ENCODE results near the gene RBM20. TPM values are rescaled to one million over a fixed set of nuclear protein-coding genes. Genes with fewer than 3 reads are reported as not detected.

Gene RBM20
- total RNA-seq, 1 donor from 2014 or later: 1.0 TPM

DNA sequence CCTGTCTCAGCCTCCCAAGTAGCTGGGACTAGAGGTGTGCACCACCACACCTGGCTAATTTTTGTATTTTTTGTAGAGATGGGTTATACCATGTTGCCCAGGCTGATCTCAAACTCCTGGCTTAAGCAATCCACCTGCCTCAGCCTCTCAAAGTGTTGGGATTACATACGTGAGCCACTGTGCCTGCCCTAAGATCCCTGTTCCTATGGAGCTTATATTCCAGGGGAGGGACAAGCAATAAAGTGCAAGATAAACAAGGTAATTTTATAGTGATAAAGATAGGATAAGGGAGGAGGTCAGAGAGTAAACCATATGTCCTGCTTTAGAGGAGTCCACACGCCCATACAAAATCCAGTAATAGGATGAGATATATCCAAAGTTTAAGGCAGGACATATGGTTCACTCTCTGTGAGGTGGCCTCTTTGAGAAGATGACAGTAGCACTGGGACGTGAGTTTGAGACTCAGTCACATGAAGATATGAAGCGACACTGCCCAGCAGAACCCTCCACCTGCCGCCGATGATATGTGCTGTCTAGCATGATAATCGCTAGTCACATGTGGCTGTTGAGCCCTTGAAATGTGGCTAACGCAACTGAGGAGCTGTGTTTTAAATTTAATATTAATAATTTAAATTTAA lies 114.1 kb downstream of the RBM20 start:
- H3K9me3 Mint-ChIP-seq (ENCODE audit: unreplicated experiment): no peaks in the 10 kb centered on the region
- DNase-seq (ENCODE audit: low spot score): no peak
- H3K36me3 Mint-ChIP-seq (ENCODE audit: low read depth, unreplicated experiment): no peaks in the 10 kb centered on the region
- TF ChIP-seq, protein P1, sequence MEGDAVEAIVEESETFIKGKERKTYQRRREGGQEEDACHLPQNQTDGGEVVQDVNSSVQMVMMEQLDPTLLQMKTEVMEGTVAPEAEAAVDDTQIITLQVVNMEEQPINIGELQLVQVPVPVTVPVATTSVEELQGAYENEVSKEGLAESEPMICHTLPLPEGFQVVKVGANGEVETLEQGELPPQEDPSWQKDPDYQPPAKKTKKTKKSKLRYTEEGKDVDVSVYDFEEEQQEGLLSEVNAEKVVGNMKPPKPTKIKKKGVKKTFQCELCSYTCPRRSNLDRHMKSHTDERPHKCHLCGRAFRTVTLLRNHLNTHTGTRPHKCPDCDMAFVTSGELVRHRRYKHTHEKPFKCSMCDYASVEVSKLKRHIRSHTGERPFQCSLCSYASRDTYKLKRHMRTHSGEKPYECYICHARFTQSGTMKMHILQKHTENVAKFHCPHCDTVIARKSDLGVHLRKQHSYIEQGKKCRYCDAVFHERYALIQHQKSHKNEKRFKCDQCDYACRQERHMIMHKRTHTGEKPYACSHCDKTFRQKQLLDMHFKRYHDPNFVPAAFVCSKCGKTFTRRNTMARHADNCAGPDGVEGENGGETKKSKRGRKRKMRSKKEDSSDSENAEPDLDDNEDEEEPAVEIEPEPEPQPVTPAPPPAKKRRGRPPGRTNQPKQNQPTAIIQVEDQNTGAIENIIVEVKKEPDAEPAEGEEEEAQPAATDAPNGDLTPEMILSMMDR (IDR thresholded peaks at IDR 0.05; ENCODE audit: unreplicated experiment): no peak
- peak overlapping the region; percentile 87 for H3K27ac Mint-ChIP-seq (ENCODE audit: unreplicated experiment)
- peaks cover 19% of the 10 kb centered on the region for H3K4me1 Mint-ChIP-seq (ENCODE audit: unreplicated experiment)
- H3K27me3 Mint-ChIP-seq (ENCODE audit: unreplicated experiment): peaks cover 5% of the 10 kb centered on the region
- no peak overlapping the region for H3K4me3 Mint-ChIP-seq (ENCODE audit: unreplicated experiment)

DNA sequence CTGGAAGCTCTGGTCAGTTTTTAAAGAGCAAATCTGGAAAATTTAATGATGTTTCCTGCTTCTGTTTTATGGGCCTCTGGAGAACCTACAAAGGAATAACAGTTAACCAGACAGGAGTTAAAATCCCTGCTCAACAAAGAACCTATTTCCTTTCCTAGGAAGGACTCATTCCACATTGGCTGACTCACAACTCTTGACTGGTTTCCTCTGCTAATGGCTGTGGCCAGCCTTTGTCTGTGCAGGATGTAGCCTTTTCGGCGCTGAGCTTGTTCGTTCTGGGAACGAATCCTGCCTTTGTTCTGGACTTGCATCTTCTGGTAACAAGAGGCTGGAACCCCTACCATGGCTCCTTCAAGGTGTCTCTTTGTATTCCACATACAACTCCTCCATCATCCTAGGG lies 114.8 kb downstream of the RBM20 start:
- TF ChIP-seq, protein P1 (IDR thresholded peaks at IDR 0.05; ENCODE audit: unreplicated experiment): no peak
- peaks cover 5% of the 10 kb centered on the region for H3K27me3 Mint-ChIP-seq (ENCODE audit: unreplicated experiment)
- peak overlapping the region; percentile 87 for H3K27ac Mint-ChIP-seq (ENCODE audit: unreplicated experiment)
- H3K4me3 Mint-ChIP-seq (ENCODE audit: unreplicated experiment): no peak overlapping the region
- no peaks in the 10 kb centered on the region for H3K9me3 Mint-ChIP-seq (ENCODE audit: unreplicated experiment)
- peaks cover 19% of the 10 kb centered on the region for H3K4me1 Mint-ChIP-seq (ENCODE audit: unreplicated experiment)
- peak; percentile 12 for DNase-seq (ENCODE audit: low spot score)
- H3K36me3 Mint-ChIP-seq (ENCODE audit: low read depth, unreplicated experiment): no peaks in the 10 kb centered on the region

DNA sequence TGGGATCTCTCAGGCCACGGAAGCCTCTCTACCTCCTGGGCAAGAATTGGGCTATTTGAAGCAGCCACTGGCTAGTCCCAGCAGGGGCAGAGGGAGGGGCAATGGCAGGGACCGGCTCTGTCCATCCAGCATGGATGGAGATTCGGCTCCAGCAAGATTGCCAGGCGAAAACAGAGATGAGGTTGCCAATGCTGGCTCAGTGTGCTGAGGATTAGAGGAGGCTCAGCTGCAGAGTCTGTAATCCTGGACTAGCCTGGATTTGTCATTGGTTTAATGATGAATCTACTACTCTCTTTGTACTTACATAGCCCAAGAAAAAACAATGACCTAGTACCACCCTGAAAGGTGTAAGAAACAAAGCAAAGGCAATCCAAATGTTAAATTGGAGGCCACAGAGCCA lies 115.4 kb downstream of the RBM20 start:
- H3K4me1 Mint-ChIP-seq (ENCODE audit: unreplicated experiment): peaks cover 19% of the 10 kb centered on the region

DNA sequence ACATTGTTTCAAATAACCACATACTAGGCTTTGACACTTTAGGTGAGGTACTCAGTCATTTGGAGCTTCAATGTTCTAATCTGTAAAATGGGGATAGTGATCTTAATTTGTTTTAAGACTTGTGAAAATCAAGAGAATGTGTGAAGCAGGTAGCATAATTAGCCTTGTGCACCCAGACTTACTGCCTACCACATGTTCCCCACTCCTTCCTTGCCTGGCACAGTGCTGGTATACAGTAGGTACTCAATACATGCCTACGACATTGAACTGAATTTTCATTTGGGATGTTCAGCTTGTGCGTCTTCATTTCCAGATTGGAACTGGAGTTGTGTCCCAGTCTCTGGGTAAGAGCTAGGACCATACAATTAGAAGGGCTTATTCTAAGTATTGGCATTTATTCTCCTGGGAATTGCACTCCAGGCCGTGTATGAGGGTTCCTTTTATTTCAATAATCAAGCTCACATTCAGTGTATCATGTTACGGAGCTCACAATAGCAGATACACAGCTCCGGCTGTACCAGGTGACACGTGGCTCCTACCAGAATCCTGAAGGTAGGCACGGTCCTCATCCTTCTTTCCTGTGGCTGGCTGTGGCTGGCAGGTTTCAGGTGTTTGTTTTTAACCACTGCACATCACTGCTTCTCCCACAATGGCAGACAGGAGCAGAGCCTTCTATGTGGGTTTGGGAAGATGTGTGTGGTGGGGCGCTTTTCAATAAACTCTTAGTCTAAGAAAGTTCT lies 118.1 kb downstream of the RBM20 start:
- H3K36me3 Mint-ChIP-seq (ENCODE audit: low read depth, unreplicated experiment): no peaks in the 10 kb centered on the region
- no peak overlapping the region for H3K27ac Mint-ChIP-seq (ENCODE audit: unreplicated experiment)
- TF ChIP-seq, protein P1 (IDR thresholded peaks at IDR 0.05; ENCODE audit: unreplicated experiment): no peak
- H3K27me3 Mint-ChIP-seq (ENCODE audit: unreplicated experiment): peaks cover 7% of the 10 kb centered on the region
- no peaks in the 10 kb centered on the region for H3K9me3 Mint-ChIP-seq (ENCODE audit: unreplicated experiment)
- no peak for DNase-seq (ENCODE audit: low spot score)
- peaks cover 19% of the 10 kb centered on the region for H3K4me1 Mint-ChIP-seq (ENCODE audit: unreplicated experiment)
- no peak overlapping the region for H3K4me3 Mint-ChIP-seq (ENCODE audit: unreplicated experiment)

More for the DNA sequence above, 115.4 kb downstream of the RBM20 start:
- peak overlapping the region; percentile 87 for H3K27ac Mint-ChIP-seq (ENCODE audit: unreplicated experiment)
- H3K9me3 Mint-ChIP-seq (ENCODE audit: unreplicated experiment): no peaks in the 10 kb centered on the region
- peaks cover 6% of the 10 kb centered on the region for H3K27me3 Mint-ChIP-seq (ENCODE audit: unreplicated experiment)
- H3K36me3 Mint-ChIP-seq (ENCODE audit: low read depth, unreplicated experiment): no peaks in the 10 kb centered on the region
- DNase-seq (ENCODE audit: low spot score): no peak
- TF ChIP-seq, protein P1 (IDR thresholded peaks at IDR 0.05; ENCODE audit: unreplicated experiment): no peak
- H3K4me3 Mint-ChIP-seq (ENCODE audit: unreplicated experiment): no peak overlapping the region

DNA sequence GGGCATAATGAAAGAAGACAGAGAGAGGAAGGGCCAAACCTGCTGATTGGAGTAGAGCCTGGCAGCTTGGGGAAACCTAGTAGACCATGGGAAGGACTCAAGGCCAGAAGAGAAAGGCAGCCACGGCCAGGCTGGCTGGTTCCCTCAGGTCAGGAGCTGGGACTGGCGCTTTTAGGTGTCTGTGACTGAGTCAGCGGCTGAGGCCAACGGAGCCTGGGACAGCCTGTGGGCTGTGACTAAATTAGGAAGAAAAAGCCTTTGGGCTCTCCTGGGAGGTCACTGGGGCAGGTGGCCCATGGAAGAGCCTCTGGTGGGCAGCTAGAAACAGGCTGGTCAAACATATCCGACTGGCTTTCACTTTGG lies 118.7 kb downstream of the RBM20 start:
- H3K27me3 Mint-ChIP-seq (ENCODE audit: unreplicated experiment): peaks cover 7% of the 10 kb centered on the region
- H3K4me3 Mint-ChIP-seq (ENCODE audit: unreplicated experiment): no peak overlapping the region
- H3K36me3 Mint-ChIP-seq (ENCODE audit: low read depth, unreplicated experiment): no peaks in the 10 kb centered on the region
- no peak overlapping the region for H3K27ac Mint-ChIP-seq (ENCODE audit: unreplicated experiment)
- H3K4me1 Mint-ChIP-seq (ENCODE audit: unreplicated experiment): peaks cover 19% of the 10 kb centered on the region
- no peak for DNase-seq (ENCODE audit: low spot score)
- H3K9me3 Mint-ChIP-seq (ENCODE audit: unreplicated experiment): no peaks in the 10 kb centered on the region
- TF ChIP-seq, protein P1 (IDR thresholded peaks at IDR 0.05; ENCODE audit: unreplicated experiment): no peak
